Muscle of arm (tissue), 12 donors: ENCODE results near the gene AKAP8L. TPM values are rescaled to one million over a fixed set of nuclear protein-coding genes. Genes with fewer than 3 reads are reported as not detected.
A peak's percentile ranks its signal among the peaks of the same experiment; 100 is the strongest.

ENCODE experiments used
- DNase-seq: peaks from one replicate; pipeline ENCODE4 v3.0.0-alpha.2; 2013
- polyA plus RNA-seq, 12 donors: library from polyadenylated mRNA; unstranded; fragments of 120-200 nt; gene quantifications; one replicate each; pipeline ENCODE4 v1.2.1, GENCODE V29; 2013; ENCODE audit not compliant: insufficient read length in 12 of 12

The AKAP8L gene
- polyA plus RNA-seq, 12 donors = 51.0 to 97.8 (median 76.5) TPM; not detected in 1

DNA sequence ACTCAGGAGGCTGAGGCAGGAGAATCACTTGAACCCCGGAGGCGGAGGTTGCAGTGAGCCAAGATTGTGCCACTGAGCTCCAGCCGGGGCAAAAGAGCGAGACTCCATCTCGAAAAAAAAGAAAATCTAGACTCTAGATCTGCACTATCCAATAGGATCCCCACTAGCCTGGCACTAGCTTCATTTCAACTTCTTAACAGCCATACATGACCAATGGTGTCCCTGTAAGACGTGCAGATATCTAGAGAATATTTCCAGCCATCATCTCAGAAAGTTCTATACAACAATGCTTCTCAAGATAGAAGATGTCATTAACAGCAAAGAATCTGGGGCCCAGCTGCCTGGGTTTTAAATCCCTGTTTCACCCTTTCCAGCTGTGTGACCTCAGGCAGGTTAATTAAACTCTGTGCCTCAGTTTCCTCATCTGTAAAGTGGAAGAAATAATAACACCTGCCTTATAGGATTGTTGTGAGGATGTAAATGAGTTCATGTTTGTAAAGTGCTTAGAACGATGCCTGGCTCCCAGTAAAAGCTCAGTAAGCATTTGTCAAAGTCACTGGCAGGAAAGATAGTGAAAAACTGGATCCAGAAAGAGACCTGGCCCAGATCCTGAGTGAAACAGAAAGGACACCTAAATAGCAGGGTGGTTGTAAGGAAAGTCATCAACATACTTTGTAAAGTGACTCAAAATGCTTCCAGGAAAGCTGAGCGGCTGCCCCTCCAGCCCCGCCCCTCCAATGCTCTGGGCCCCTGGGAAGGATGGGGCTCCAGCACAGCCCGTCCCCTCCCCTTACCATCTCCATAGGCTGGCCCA is 17.4 kb upstream of the AKAP8L start:
- DNase-seq = no peak

DNA sequence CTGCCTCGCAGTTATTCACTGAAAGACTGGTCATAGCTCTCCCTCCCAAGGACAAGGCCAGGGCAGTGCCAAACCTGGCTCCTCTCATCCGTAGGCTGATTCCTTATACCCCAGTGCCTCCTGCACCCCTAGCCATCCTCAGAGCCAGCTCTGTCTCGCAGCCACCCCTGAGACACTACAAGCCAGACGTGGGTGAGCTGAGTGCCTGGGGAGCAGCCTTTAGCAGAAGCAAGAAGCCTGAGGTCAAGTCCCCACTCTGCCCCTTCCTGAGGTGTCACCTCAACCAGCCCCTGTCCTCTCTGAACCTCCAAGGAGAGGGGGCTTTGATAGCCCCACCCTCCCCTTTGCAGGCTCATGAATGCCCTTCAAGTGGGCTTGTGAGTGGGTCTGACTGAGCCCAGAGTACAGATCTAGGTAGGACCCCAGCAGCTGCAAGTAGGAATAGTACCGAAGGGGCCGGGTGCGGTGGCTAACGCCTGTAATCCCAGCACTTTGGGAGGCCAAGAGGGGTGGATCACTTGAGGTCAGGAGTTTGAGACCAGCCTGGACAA is 14.8 kb upstream of the AKAP8L start:
- no peak for DNase-seq

DNA sequence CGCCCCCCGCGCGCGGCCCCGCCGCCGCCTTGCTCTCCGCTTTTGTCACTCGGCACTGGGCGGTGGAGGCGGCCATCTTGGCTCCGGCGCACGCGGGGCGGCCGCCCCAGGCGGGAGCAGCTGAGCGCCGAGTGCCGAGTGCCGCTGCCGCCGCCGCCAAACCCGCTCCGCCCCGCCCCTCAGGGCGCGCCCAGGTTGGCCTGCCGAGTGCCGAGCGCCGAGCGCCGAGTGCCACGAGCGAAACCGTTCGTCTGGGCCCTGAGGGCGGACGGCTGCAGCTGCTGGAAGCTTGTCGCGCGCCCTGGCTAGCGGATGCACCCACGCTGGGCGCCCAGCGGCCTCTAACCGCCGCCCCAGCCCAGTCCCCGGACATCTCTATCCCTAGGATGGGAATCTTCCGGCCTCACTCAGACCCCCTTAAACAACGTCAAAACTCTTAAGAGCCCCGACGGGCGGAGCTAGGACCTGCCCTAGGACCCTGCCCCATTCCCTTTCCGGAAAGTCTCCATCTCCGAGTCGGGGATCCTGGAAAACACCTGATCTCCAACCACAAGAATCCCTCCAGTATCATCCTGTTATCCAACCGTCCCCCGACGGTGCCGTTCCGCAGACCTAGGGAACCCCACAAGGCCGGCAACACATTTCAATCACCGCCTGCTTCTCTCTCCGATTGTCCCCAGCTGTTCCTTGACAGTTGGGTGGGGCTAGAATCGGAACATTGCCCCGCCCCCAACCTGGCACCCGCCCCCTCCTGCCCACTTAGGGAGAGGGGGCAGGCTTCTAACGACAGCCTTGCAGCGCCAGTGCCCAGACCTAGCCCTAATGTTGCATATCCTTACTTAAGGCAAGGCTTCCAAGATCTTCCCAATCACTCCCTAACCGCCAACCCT is 14.1 kb upstream of the AKAP8L start:
- peak; percentile 93 for DNase-seq

DNA sequence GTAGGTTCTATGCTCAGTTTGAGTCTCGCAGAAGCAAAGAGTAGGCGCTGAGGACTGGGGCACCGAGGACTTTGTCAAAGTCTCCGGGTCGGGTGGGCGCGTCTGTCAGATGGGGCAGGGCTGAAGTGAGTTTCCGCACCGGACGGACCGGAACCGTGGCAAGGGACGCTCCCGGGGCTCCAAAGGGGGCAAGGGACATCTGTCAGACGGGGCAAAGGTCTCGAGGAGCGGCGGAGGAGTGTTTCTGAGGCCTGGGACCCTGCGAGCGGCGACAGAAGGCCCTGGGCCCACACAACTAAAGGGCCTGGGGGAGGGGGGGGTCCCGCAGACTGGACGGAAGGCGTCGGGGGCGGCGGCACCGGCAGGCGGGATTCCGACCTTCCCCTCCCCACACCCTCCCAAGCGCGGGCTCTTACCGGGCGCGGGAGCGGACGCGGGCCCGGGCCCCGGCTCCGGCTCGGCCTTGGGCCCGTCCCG is 13.3 kb upstream of the AKAP8L start:
- no peak for DNase-seq

DNA sequence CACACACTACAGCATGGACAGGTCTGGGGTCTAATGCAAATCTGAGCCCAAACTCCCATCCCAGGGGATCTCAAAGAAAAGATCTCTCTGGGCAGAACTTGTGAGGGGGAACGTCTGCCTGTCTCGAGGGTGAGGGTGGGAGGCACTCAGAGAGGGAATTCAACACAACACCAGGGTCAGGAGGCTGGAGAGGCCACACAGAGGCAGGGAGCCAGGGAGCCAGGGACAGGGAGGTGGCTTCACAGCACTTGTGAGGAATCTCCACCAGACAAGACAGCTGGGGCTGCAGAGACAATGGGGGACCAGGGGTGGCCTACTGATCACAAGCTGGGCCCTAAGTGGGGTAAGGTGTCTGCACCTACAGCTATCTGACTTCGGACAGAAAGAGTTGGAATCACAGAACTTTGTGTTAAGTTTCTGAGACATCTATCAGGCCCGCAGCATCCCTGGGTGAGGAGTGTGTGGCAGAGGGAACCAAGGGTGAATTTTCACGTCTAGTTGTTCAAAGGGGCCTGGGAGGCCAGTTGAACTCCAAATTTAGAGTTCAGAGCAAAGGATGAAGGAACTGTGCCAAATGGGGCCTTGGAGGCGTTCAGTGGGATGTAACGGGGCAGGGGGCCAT is 12.7 kb upstream of the AKAP8L start:
- no peak for DNase-seq

DNA sequence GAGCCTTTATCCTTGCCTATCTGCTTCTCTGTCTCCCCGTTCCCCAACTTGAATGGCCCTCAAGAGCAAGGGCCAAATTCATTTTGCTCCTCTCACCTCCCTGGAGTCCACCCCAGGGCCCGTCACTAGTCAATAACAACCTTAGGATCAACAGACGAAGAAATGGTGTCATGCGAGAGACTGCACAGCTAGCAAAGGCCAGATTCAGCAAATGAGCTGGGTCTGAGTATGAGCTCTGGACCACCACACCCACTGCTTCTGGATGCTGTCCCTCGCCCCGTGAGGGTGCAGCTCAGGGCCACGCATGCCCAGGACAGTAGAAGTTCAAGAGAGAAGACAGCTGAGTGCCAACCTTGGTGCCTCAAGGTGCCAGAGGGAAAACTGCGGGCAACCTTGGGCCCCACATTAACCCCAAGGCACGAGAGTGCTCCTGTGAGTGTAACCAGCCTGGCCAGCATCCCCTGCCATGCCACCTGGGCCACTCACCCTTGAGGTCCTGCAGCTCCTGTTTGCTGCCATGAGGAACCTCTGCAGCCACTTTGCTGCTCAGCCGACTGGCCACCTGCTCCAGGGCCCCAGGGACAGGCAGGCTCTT is 11.8 kb upstream of the AKAP8L start:
- DNase-seq = no peak

DNA sequence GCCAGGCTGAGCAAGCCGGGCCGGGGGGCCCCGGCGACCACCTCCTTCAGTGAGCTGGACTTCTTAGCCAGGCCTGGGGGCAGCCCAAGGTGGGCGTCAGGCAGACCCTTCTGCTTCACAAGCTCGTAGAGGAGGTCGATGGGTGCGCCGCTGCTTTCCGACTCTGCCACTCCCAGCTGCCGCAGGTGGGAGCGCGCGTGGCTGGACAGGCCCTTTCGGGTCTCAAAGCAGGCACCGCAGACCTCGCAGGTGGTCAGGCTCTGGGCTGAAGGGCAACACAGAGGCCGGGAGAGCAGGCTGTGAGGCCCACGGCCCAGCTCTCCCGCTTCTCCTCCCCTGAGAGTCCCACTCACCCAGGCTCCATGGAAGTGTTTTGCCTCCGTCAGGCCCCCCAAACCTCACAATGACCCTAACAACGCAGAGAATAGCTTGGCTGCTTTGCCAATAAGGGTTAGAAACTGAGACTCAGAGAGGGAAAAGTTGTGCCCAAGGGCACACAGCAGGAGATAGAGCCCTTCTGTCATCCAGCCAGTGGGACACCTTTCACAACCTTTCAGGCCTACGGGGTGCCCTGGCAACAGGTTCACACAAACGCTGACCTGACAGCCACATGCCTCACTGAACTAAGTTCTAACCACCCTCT is 11.2 kb upstream of the AKAP8L start:
- no peak for DNase-seq

DNA sequence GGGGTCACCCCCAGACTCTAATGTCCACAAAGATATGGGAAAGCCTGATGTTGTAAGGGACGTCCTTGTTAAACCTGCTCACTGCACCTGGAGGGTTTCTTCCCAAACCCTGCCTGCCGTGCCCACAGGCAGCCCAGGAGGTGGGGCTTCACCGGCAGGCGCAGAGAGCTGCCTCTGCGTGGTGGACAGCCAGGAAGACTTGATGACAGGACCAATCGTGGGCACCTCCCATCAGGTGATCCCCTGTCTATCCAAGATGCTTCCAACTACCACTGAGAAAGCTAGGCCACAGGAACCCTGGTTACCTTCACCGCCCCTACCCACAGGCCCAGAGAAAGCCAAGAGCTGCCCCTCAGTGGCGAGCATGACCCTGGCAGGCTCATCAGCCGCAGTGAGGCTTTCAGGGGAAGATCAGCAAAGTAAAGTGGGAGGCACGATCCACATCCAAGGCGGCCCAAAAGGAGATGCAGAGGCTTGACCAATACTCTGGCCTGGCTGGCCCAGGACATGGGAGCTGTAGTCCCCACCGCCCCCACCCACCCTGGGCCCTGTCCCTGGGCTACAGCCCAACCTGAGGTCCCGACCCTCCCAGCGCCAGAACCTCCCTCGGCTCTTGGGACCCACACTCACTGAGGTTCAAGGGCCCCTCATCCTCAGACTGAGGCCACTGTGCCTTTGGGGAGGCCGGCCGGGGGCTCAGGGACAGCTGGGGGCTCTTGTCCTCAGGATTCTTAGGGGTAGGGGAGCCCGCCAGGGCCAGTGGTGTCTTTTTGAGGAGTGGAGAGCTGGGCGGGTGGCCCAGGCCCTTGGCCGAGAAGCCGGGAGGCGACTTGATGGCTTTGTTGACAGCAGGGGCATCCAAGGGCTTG is 10.4 kb upstream of the AKAP8L start:
- DNase-seq = no peak

DNA sequence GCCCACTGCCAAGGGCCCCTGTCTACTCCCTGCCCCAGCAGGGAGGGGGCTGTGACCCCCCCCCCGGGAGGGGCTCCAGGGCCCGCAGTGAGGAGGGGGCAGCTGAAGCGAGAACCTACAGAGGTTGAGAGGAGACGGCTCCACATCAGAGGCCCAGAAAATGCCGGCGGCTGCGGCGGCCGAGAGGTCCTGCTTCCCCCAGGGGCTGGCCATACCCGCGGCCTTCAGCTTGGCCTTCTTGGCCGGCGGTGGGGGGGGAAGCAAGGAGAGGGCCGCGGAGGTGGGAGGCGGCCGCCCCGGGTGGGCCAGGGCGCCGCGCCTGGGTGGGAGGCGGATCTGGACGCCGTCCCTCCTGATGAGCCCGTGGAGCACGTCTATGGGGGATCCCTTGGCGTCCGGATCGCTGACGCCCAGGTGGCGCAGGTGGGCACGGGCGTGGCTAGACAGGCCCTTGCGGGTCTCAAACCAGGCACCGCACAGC is 9.2 kb upstream of the AKAP8L start:
- no peak for DNase-seq

DNA sequence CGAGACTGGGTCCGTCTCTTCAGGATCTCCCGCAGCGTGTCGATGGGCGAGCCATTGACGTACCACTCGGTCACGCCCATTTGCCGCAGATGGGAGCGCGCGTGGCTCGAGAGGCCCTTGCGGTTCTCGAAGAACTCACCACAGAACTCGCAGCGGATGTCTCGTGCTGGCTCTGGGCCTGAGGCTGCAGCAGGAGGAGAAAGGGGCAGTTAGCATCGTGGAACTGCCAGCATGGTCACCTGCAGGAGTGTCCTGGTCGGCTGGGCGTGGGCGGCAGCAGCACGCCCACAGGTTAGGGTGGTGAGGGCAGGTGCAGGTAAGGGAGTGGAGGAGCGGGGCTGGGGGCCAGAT is 8.5 kb upstream of the AKAP8L start:
- no peak for DNase-seq

DNA sequence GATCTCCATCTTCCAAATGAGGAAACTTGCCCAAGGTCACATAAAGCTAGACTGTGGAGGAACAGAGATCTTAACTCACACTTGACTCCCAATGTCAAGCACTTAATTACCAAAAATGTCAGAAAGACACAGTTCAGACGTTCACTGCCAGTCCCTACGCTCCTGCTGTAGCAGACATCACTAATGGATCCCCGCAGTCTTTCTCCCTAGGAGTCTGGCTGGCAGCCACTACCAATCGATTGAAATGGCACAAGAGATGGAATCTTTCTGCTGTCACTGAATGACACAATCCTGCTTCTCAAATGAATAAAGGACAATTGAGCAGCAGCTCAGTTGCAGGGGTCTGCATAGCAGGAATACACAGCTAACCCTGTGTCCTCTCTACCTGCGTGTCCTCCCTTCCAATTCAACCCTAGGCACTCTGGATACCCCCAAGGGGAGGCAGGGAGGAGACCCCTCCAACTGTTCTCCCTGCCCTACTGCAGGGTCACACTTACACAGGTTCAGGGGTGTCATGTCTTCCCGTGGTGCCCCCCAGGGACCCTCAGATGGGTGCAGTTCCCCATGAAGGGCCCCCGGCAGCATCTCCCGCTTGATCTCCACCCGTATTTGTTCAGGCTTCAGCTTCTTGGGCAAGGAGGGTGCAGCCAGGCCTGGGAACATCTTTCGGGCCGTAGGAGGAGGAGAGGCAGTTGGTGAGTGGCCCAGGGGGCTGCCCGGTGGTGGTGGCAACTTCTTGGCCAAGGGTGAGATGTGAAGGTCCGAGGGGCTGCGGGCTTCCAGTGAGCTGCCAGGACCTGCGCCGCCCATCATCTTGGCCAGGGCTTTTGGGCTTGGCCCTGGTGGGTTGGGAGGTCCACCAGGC is 7.9 kb upstream of the AKAP8L start:
- DNase-seq = no peak

DNA sequence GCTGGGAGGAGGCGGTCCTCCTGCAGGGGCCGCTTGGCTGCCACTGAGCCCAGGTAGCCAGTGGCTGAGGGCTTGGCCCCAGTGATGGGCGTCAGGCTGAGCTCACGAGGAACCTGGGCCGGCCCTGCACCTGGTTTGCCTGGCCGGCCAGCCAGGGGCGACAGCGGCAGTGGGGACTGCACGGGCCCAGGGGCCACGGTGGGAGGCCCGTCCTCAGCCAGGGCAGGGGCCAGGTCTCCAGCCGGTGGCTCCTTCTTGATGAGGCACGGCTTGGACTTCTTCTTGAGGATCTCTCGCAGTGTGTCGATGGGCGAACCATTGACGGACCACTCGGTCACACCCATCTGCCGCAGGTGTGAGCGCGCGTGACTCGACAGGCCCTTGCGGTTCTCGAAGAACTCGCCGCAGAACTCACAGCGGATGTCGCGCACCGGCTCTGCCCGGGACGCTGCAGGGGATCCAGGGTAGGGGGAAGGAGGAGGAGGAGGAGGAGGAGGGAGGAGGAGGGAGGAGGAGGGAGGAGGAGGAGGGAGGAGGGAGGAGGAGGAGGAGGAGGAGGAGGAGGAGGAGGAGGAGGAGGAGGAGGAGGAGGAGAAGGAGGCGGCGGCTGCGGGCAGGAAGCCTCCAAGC is 6.6 kb upstream of the AKAP8L start:
- no peak for DNase-seq

DNA sequence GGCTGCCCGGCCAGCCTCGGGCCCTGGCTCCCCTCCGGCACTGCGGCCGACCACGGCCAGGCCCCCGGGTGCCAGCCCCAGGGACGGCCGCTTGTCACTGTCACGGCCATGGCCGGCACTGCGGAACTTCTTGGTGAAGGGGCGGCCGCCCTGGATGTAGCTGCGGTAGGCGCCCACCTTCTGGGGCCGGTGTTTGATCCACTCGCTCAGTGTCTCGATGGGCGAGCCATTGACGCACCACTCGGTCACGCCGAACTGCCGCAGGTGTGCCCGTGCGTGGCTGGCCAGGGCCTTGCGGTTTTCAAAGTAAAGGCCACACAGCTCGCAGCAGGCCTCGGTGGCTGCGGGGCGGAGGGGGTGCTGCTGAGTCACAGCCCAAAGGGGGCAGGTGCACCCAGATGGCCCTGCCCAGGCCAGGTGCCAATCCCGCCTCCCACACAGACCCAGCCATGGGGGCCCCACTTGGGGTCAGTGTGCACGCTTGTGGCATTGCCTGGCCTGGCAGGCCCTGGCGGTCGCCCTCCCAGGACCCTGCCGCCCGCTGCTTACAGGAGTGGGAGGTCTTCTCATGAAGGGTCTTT is 6.0 kb upstream of the AKAP8L start:
- DNase-seq = no peak

DNA sequence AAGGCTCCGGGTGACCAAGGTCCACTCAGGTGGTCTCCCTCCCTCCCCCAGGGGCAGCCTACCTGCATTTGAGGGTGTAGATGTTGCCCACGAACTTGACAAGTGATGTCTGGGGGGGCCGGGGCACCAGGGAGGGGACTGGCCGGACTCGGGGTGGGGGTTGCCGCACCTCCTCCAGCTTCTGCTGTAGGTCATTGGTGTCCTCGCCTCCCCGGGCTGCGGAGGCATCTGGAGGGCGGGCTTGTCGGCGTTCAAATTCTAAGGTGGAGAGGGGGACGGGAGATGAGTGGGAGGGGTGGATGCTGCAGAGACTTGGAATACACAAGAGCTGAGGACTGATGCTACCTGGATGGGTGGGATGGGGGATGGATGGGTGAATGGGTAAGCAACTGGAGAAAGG is 5.3 kb upstream of the AKAP8L start:
- no peak for DNase-seq

DNA sequence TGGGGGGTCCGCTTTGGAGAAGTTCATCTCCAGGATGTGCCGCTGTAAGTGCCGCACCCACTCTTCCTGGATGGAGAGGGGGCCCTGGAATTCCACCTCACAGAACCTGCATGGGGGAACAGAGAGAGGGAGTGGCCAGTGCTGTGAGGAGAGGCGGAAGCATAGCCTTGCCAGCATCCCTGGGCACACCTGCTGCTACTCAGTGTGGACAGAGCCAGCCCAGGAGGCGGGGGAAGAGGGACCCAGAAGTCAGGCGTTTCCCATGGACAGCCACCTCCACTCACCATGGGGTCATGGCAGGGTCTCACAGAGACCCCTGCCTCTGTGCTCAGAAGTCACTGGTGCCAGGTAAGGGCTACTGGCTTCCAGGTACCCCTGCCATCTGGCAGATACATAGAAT is 4.3 kb upstream of the AKAP8L start:
- DNase-seq = no peak

DNA sequence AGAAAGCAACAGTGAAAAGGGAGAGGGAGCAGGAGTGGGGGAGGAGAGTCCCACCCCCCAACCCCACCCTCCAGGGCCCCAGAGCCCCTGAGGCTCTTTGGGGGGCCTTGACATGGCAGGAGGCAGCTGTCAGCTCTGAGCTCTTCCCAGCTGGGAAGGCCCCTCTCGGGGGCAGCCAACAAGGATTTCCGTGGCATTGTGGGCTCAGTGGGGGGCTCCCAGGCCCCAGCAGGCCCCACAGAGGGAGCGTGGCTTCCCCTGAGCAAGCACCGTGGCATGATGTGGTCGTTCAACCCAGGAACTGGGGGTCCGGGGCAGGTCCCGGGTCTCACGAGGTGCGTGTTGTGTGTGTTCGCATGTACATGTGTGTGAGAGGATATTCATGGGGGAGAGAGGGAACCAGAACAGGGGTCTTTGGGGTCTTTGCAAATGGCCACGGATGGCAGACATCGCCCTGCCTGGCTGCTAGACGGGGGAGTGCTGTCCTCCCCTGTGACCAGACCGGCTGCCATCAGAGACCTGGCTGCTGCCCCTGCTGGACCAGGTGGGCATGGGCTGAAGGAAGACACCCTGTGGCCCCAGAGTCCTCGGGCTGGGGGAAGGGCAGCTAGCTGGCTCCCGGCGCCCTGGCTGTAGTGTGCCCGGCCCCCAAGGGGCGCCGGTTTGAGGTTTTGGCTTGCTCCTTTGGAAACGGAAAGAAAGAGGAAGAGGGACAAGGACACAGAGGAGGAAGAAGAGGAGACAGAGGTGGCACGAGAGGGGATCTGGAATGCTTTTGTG is 3.7 kb upstream of the AKAP8L start:
- DNase-seq = no peak

DNA sequence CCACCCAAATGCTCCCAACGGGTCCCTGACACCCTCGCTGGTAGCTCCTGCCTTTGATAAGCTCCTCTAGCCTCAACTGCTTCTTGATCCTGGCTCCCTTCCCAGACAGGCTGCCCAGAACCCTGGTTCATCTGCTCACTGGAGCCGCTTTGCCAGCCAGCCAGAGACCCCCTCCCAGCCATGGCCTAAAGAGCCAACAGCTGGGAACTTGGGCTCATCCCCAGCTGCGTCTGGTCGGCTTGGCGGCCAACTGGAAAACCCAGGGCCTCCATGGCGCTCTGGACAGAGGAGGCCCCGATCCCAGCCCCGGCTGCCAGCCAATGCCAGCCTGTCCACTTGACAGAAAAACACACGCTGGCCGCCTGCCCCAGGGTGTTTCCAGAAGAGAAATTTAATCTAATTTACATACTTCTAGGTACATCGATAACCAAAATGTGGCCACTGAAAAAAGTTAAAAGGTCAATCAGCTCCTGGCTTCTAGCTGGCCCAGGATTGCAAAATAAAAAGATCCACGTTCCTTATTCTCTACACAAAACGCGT is 3.0 kb upstream of the AKAP8L start:
- peak; percentile 54 for DNase-seq
